GM15510 (cell line): ENCODE measurements around the gene LAMA5.

Source experiments
- POLR2A ChIP-seq: IDR thresholded peaks from 3 replicates; pipeline ENCODE4 v1.6.1; 2011; ENCODE audit warnings: borderline replicate concordance; ENCODE audit not compliant: insufficient read length; ENCODE audit errors: extremely low read depth

The LAMA5 gene

GRCh38 chr20:62331347-62331746, 35.8 kb downstream of the LAMA5 start:
- no peak for TF ChIP-seq POLR2A

GRCh38 chr20:62330576-62331317, 36.4 kb downstream of the LAMA5 start:
- TF ChIP-seq POLR2A = no peak

GRCh38 chr20:62329389-62330377, 37.4 kb downstream of the LAMA5 start:
- no peak for TF ChIP-seq POLR2A

- TF ChIP-seq POLR2A = no peak
Measured at GRCh38 chr20:62328684-62329388, 38.3 kb downstream of the LAMA5 start.

- no peak for TF ChIP-seq POLR2A
Measured at GRCh38 chr20:62327726-62328495, 39.2 kb downstream of the LAMA5 start.

GRCh38 chr20:62326959-62327725, 40.0 kb downstream of the LAMA5 start:
- no peak for TF ChIP-seq POLR2A

GRCh38 chr20:62326559-62326958, 40.6 kb downstream of the LAMA5 start:
- no peak for TF ChIP-seq POLR2A

- TF ChIP-seq POLR2A = no peak
Measured at GRCh38 chr20:62325172-62325905, 41.8 kb downstream of the LAMA5 start.

- no peak for TF ChIP-seq POLR2A
Measured at GRCh38 chr20:62323980-62324906, 42.9 kb downstream of the LAMA5 start.

GRCh38 chr20:62323146-62323979, 43.7 kb downstream of the LAMA5 start:
- no peak for TF ChIP-seq POLR2A

- no peak for TF ChIP-seq POLR2A
Measured at GRCh38 chr20:62322492-62323041, 44.5 kb downstream of the LAMA5 start.
